ENCODE measurements around the gene DACH2. TPM values are rescaled to one million over a fixed set of nuclear protein-coding genes. Genes with fewer than 3 reads are reported as not detected.

DACH2 gene
- total RNA-seq, 2 donors from 2014 or later = not detected

DNA sequence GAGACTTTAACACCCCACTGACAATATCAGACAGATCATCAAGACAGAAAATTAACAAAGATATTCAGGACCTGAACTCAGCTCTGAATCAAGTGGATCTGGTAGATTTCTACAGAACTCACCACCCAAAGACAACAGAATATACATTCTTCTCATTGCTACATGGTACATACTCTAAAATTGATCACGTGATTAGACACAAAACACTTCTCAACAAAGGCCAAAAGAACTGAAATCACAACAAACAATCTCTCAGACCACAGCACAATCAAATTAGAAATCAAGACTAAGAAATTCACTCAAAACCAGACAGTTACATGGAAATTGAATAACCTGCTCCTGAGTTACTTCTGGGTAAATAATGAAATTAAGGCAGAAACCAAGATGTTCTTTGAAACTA is 49.6 kb downstream of the DACH2 start:
- Histone ChIP-seq H3K27ac (no peak overlapping the region), H3K4me1 (no peaks in the 10 kb centered on the region), H3K9me3 (peaks cover 0 to 6% of the 10 kb centered on the region in 2 donors), H3K27me3 (no peaks in the 10 kb centered on the region), H3K4me3 (no peak overlapping the region), H3K36me3 (no peaks in the 10 kb centered on the region)
- TF ChIP-seq, protein P1, sequence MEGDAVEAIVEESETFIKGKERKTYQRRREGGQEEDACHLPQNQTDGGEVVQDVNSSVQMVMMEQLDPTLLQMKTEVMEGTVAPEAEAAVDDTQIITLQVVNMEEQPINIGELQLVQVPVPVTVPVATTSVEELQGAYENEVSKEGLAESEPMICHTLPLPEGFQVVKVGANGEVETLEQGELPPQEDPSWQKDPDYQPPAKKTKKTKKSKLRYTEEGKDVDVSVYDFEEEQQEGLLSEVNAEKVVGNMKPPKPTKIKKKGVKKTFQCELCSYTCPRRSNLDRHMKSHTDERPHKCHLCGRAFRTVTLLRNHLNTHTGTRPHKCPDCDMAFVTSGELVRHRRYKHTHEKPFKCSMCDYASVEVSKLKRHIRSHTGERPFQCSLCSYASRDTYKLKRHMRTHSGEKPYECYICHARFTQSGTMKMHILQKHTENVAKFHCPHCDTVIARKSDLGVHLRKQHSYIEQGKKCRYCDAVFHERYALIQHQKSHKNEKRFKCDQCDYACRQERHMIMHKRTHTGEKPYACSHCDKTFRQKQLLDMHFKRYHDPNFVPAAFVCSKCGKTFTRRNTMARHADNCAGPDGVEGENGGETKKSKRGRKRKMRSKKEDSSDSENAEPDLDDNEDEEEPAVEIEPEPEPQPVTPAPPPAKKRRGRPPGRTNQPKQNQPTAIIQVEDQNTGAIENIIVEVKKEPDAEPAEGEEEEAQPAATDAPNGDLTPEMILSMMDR (IDR thresholded peaks at IDR 0.05) = no peak
- DNase-seq (ENCODE audit: low spot score) = no peak

DNA sequence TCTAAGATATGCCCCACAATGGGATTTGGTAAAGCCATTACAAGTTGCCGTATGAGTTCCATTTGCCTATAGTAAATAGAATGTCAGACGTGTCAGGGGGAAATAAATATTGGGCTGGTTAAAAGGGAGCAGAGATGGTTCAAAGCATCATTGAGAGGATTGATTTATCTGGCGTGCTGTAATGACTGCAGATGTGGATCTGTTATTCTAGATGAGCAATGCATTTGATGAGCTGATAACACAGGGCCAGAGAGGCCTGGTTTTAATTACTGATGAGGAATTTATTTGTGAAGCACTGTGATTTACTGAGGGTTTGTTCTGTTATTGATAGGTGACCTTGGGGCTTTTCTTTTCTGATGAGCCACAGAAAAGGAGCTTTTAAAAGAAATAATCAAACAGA is 62.5 kb downstream of the DACH2 start:
- Histone ChIP-seq H3K36me3 (no peaks in the 10 kb centered on the region), H3K4me3 (no peak overlapping the region), H3K27ac (no peak overlapping the region), H3K9me3 (no peaks in the 10 kb centered on the region), H3K4me1 (no peaks in the 10 kb centered on the region), H3K27me3 (no peaks in the 10 kb centered on the region)
- TF ChIP-seq, protein P1 (IDR thresholded peaks at IDR 0.05) = no peak
- no peak for DNase-seq (ENCODE audit: low spot score)

DNA sequence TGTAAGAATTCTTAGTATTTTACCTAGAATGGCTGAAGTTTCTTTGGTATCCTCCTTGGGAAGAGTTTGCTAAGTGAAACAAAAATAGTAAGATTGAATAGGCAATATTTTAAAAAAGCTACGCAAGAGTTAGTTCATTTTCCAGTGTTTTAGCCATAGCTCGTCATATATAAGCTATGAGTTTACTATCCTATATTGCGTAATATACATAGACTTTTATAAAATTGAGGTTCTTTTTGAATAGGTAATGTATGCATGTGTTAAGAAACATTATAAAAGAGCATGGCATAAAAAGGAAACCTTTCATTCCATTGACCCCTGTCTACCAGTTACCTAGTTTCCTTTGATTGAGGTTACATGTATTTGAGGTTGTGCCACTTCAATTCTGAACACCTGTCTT is 67.0 kb downstream of the DACH2 start:
- no peaks in the 10 kb centered on the region for H3K4me1 ChIP-seq
- no peaks in the 10 kb centered on the region for H3K36me3 ChIP-seq
- H3K27ac ChIP-seq = no peak overlapping the region
- H3K4me3 ChIP-seq = no peak overlapping the region
- no peaks in the 10 kb centered on the region for H3K27me3 ChIP-seq
- DNase-seq (ENCODE audit: low spot score) = no peak
- H3K9me3 ChIP-seq = no peaks in the 10 kb centered on the region
- TF ChIP-seq, protein P1 (IDR thresholded peaks at IDR 0.05) = no peak

DNA sequence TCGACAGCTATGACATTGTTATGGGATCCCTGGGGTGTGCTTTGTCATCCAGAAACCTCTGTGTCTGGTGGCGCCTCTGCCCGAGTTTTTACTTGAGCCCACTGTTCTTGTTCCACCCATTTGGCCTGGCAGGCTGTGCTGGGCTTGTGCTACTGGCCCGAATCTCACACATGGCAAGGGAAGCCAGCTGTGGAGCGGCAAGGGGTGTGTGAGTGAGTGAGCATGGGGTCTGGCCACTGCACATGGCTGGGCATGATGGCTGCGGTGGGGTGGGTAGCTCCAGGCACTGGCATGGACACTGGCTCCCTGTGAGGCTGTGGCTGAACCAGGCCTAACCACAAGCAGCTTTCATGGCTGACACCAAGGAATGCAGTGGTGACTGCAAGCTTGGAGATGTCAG is 89.2 kb downstream of the DACH2 start:
- Histone ChIP-seq H3K9me3 (peaks cover 0 to 13% of the 10 kb centered on the region in 2 donors), H3K27me3 (no peaks in the 10 kb centered on the region), H3K36me3 (no peaks in the 10 kb centered on the region), H3K27ac (no peak overlapping the region), H3K4me1 (no peaks in the 10 kb centered on the region), H3K4me3 (no peak overlapping the region)
- DNase-seq (ENCODE audit: low spot score) = no peak
- TF ChIP-seq, protein P1 (IDR thresholded peaks at IDR 0.05) = no peak

DNA sequence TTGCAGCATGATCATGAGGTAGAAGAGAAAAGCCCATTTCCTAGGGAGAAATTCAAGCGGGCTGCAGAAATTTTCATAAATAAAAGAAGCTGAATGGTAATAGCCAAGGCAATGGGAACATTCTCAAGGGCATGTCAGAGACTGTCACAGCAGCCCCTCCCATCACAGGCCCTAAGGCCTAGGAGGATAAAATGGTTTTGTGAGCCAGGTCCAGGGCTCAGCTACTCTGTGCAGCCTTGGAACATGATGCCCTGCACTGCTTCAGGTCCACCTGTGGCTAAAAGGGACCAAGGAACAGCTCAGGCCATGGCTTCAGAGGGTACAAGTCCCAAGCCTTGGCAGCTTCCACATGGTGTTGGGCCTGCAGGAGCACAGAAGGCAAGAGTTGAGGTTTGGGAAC is 93.3 kb downstream of the DACH2 start:
- Histone ChIP-seq H3K4me1 (no peaks in the 10 kb centered on the region), H3K9me3 (peaks cover 0 to 13% of the 10 kb centered on the region in 2 donors), H3K4me3 (no peak overlapping the region), H3K27me3 (no peaks in the 10 kb centered on the region), H3K27ac (no peak overlapping the region), H3K36me3 (no peaks in the 10 kb centered on the region)
- TF ChIP-seq, protein P1 (IDR thresholded peaks at IDR 0.05) = no peak
- no peak for DNase-seq (ENCODE audit: low spot score)

DNA sequence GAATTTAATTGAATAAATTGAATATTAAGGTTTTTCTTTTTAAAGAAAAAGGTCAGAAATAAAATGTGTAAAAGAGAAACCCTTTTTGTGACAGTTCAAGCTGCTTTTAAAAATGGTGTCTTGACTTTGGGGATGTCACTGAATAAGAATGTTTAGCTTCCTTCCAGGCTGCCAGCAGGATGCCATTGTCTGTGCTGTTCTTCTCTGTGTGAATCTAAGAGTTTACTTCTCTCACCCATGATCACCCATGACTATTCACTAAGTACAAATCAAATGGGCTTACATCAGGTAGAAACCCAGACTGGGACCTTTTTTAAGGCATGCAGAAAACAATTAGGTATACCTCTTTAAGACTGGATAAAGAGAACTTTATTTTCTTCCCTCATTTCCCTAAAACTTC is 115.3 kb downstream of the DACH2 start:
- no peaks in the 10 kb centered on the region for H3K4me1 ChIP-seq
- H3K9me3 ChIP-seq = no peaks in the 10 kb centered on the region
- DNase-seq (ENCODE audit: low spot score) = no peak
- no peaks in the 10 kb centered on the region for H3K27me3 ChIP-seq
- TF ChIP-seq, protein P1 (IDR thresholded peaks at IDR 0.05) = no peak
- no peaks in the 10 kb centered on the region for H3K36me3 ChIP-seq
- no peak overlapping the region for H3K27ac ChIP-seq
- no peak overlapping the region for H3K4me3 ChIP-seq
